Neural progenitor cell (in vitro differentiated cells): ENCODE measurements around the gene EZR. TPM values are rescaled to one million over a fixed set of nuclear protein-coding genes. Genes with fewer than 3 reads are reported as not detected.

ENCODE experiments used
- DNase-seq: peaks from one replicate; pipeline ENCODE4 v3.0.0-alpha.2; 2016; ENCODE audit warnings: low spot score
- H2AFZ ChIP-seq: fragments of 200-600 bp; sonication (generic); replicated peaks from 2 replicates; pipeline ENCODE4 v1.6.1; 2016; ENCODE audit warnings: antibody characterized with exemption
- H3F3A ChIP-seq: fragments of 200-600 bp; sonication (generic); 2 replicates; pipeline ENCODE4 v1.6.1; 2016; ENCODE audit warnings: antibody characterized with exemption, low read depth
- H3K27ac ChIP-seq: fragments of 200-600 bp; sonication (generic); 2 replicates; pipeline ENCODE4 v1.5.1; 2016; ENCODE audit warnings: mild to moderate bottlenecking
- H3K27me3 ChIP-seq: fragments of 200-600 bp; sonication (generic); 2 replicates; pipeline ENCODE4 v1.6.1; 2016; ENCODE audit warnings: mild to moderate bottlenecking, moderate library complexity
- H3K36me3 ChIP-seq: fragments of 200-600 bp; sonication (generic); 2 replicates; pipeline ENCODE4 v1.5.1; 2016
- H3K4me1 ChIP-seq: fragments of 200-600 bp; sonication (generic); 2 replicates; pipeline ENCODE4 v1.6.1; 2016; ENCODE audit warnings: mixed run types
- H3K4me2 ChIP-seq: fragments of 200-600 bp; sonication (generic); 2 replicates; pipeline ENCODE4 v1.6.1; 2016
- H3K4me3 ChIP-seq: fragments of 200-600 bp; sonication (generic); 2 replicates; pipeline ENCODE4 v1.5.1; 2016
- H3K79me2 ChIP-seq: fragments of 200-600 bp; sonication (generic); 2 replicates; pipeline ENCODE4 v1.6.1; 2016; ENCODE audit warnings: low read depth
- H3K9ac ChIP-seq: fragments of 200-600 bp; sonication (generic); 2 replicates; pipeline ENCODE4 v1.6.1; 2016
- H3K9me3 ChIP-seq: fragments of 200-600 bp; sonication (generic); 2 replicates; pipeline ENCODE4 v1.5.1; 2016; ENCODE audit warnings: low read depth
- H4K20me1 ChIP-seq: fragments of 200-600 bp; sonication (generic); 2 replicates; pipeline ENCODE4 v1.6.1; 2016; ENCODE audit warnings: low read depth
- H3K27ac Mint-ChIP-seq: 3 replicates; pipeline ENCODE4 v1.8.0; 2021; ENCODE audit warnings: mixed read lengths
- H3K27me3 Mint-ChIP-seq: 2 replicates; pipeline ENCODE4 v1.8.0; 2022; ENCODE audit warnings: low read depth, mild to moderate bottlenecking, inconsistent platforms, moderate library complexity, mixed read lengths; ENCODE audit not compliant: insufficient read depth
- H3K36me3 Mint-ChIP-seq: 3 replicates; pipeline ENCODE4 v1.8.0; 2021; ENCODE audit warnings: mixed read lengths
- H3K4me1 Mint-ChIP-seq: 3 replicates; pipeline ENCODE4 v1.8.0; 2021; ENCODE audit warnings: mixed read lengths
- H3K4me3 Mint-ChIP-seq: 3 replicates; pipeline ENCODE4 v1.8.0; 2021; ENCODE audit warnings: mild to moderate bottlenecking, moderate library complexity, mixed read lengths
- H3K9me3 Mint-ChIP-seq: 3 replicates; pipeline ENCODE4 v1.8.0; 2020; ENCODE audit warnings: mixed read lengths
- EZH2 ChIP-seq: fragments of 200-600 bp; sonication (generic); IDR thresholded peaks from 2 replicates; pipeline ENCODE4 v1.6.1; 2017; ENCODE audit warnings: antibody characterized with exemption, mild to moderate bottlenecking, moderate library complexity
- EZH2phosphoT487 ChIP-seq: fragments of 200-600 bp; sonication (generic); IDR thresholded peaks from 2 replicates; pipeline ENCODE4 v1.6.1; 2017; ENCODE audit warnings: antibody characterized with exemption
- total RNA-seq: library from RNA; depleted of rRNA; stranded (reverse); fragments of >200 nt; gene quantifications from 2 replicates; pipeline ENCODE4 v1.2.3, GENCODE V29; 2015; ENCODE audit warnings: low replicate concordance
- TF ChIP-seq, protein P1 (sequence below): fragments of 200-600 bp; sonication (generic); IDR thresholded peaks from 2 replicates; pipeline ENCODE4 v1.5.1; 2017; ENCODE audit warnings: antibody characterized with exemption, mild to moderate bottlenecking

EZR gene
- total RNA-seq, 1 donor from 2014 or later: 52.0 TPM

GRCh38 chr6:158850807-158851115 is 31.6 kb upstream of the EZR start:
- H3K9me3 ChIP-seq: no peaks in the 10 kb centered on the region
- DNase-seq: no peak
- H4K20me1 ChIP-seq: peaks cover 5% of the 10 kb centered on the region
- H3K36me3 Mint-ChIP-seq: no peaks in the 10 kb centered on the region
- no peaks in the 10 kb centered on the region for H3K36me3 ChIP-seq
- H3K9ac ChIP-seq: no peak overlapping the region
- H3K27ac Mint-ChIP-seq: no peak overlapping the region
- peaks cover 21% of the 10 kb centered on the region for H3F3A ChIP-seq
- no peak overlapping the region for H3K4me3 Mint-ChIP-seq
- H3K4me3 ChIP-seq: no peak overlapping the region
- no peak overlapping the region for H3K4me2 ChIP-seq
- peaks cover 2% of the 10 kb centered on the region for H3K9me3 Mint-ChIP-seq
- H3K27me3 Mint-ChIP-seq: peaks cover 7% of the 10 kb centered on the region
- H3K4me1 Mint-ChIP-seq: peaks cover 42% of the 10 kb centered on the region
- no peak overlapping the region for H3K27ac ChIP-seq
- no peaks in the 10 kb centered on the region for H3K79me2 ChIP-seq
- no peak overlapping the region for H2AFZ ChIP-seq
- TF ChIP-seq EZH2phosphoT487 (no peak), EZH2 (no peak)
- TF ChIP-seq, protein P1, sequence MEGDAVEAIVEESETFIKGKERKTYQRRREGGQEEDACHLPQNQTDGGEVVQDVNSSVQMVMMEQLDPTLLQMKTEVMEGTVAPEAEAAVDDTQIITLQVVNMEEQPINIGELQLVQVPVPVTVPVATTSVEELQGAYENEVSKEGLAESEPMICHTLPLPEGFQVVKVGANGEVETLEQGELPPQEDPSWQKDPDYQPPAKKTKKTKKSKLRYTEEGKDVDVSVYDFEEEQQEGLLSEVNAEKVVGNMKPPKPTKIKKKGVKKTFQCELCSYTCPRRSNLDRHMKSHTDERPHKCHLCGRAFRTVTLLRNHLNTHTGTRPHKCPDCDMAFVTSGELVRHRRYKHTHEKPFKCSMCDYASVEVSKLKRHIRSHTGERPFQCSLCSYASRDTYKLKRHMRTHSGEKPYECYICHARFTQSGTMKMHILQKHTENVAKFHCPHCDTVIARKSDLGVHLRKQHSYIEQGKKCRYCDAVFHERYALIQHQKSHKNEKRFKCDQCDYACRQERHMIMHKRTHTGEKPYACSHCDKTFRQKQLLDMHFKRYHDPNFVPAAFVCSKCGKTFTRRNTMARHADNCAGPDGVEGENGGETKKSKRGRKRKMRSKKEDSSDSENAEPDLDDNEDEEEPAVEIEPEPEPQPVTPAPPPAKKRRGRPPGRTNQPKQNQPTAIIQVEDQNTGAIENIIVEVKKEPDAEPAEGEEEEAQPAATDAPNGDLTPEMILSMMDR: no peak
- H3K27me3 ChIP-seq: peaks cover 10% of the 10 kb centered on the region
- H3K4me1 ChIP-seq: peaks cover 15% of the 10 kb centered on the region

- H3K9ac ChIP-seq: no peak overlapping the region
- Mint-ChIP-seq H3K9me3 (peaks cover 2% of the 10 kb centered on the region), H3K27me3 (peaks cover 9% of the 10 kb centered on the region), H3K4me3 (peak overlapping the region; percentile 21), H3K36me3 (no peaks in the 10 kb centered on the region), H3K27ac (peak overlapping the region; percentile 71), H3K4me1 (peaks cover 42% of the 10 kb centered on the region)
- no peaks in the 10 kb centered on the region for H3K79me2 ChIP-seq
- no peak overlapping the region for H3K4me3 ChIP-seq
- H3K36me3 ChIP-seq: no peaks in the 10 kb centered on the region
- H3K27ac ChIP-seq: no peak overlapping the region
- H3K4me2 ChIP-seq: no peak overlapping the region
- H3K27me3 ChIP-seq: peaks cover 10% of the 10 kb centered on the region
- no peaks in the 10 kb centered on the region for H3K9me3 ChIP-seq
- peaks cover 5% of the 10 kb centered on the region for H4K20me1 ChIP-seq
- H2AFZ ChIP-seq: no peak overlapping the region
- no peak for DNase-seq
- TF ChIP-seq EZH2 (no peak), EZH2phosphoT487 (no peak)
- TF ChIP-seq, protein P1: no peak
- peaks cover 15% of the 10 kb centered on the region for H3K4me1 ChIP-seq
- peaks cover 21% of the 10 kb centered on the region for H3F3A ChIP-seq
These were observed 31.0 kb upstream of the EZR start for GRCh38 chr6:158849899-158850806.

DNA sequence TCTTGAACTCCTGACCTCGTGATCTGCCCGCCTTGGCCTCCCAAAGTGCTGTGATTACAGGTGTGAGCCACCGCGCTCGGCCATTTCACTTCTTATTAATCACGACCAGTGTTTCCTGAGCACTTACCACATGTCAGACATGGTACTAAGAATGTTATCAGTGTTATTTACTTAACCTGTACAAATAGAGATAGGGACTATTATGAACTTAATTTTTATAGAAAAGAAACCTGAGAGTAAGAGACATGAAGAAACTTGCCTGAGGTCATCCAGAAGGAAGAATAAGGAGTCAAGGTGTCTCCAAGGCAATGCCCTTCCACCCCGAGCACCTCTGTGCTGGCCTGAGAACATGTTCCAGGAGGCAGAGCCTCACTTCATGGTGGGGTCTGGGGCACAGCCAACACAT is 29.3 kb upstream of the EZR start:
- Histone ChIP-seq H2AFZ (no peak overlapping the region), H3K36me3 (no peaks in the 10 kb centered on the region), H3F3A (peaks cover 11% of the 10 kb centered on the region), H3K9ac (no peak overlapping the region), H3K4me2 (no peak overlapping the region), H3K4me1 (peaks cover 8% of the 10 kb centered on the region), H4K20me1 (peaks cover 2% of the 10 kb centered on the region), H3K27me3 (peaks cover 1% of the 10 kb centered on the region), H3K79me2 (no peaks in the 10 kb centered on the region), H3K9me3 (no peaks in the 10 kb centered on the region), H3K27ac (no peak overlapping the region), H3K4me3 (no peak overlapping the region)
- no peak overlapping the region for H3K4me3 Mint-ChIP-seq
- no peak overlapping the region for H3K27ac Mint-ChIP-seq
- no peak for DNase-seq
- TF ChIP-seq EZH2 (no peak), EZH2phosphoT487 (no peak)
- TF ChIP-seq, protein P1: no peak
- H3K4me1 Mint-ChIP-seq: peaks cover 41% of the 10 kb centered on the region
- H3K9me3 Mint-ChIP-seq: peaks cover 2% of the 10 kb centered on the region
- H3K36me3 Mint-ChIP-seq: no peaks in the 10 kb centered on the region
- H3K27me3 Mint-ChIP-seq: peaks cover 9% of the 10 kb centered on the region
